GM19328 (cell line): ENCODE results near the gene ANKRD60.

ENCODE experiments used
- ATAC-seq: cut with Tn5 transposase; IDR thresholded peaks from one replicate; pipeline ENCODE4 v1.9.1; 2021; ENCODE audit warnings: mild to moderate bottlenecking, moderate library complexity; ENCODE audit not compliant: unreplicated experiment

ANKRD60 gene

GRCh38 chr20:58224974-58225373 lies 3.5 kb downstream of the ANKRD60 start:
- ATAC-seq, result no peak

DNA sequence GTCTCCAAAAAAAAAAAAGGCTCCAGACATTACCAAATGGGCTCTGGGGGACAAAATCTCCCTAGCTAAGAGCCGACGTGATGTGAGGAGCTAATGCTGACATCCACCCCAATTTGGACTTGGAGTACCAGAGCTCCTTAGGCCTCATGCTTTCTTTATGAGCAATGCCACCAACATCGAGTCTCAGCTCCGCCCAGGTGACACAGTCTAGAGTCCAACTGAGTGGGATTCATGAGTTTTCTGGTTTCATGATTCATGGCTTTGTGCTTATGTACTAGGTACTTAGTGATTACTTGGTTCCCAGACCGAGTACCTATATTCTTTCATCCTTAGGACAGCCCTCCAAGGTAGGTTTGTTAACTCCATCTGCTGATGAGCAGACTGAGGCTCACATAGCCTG lies 4.4 kb downstream of the ANKRD60 start:
- no peak for ATAC-seq

- ATAC-seq, result no peak
Observed at GRCh38 chr20:58223358-58223941, 5.0 kb downstream of the ANKRD60 start.

DNA sequence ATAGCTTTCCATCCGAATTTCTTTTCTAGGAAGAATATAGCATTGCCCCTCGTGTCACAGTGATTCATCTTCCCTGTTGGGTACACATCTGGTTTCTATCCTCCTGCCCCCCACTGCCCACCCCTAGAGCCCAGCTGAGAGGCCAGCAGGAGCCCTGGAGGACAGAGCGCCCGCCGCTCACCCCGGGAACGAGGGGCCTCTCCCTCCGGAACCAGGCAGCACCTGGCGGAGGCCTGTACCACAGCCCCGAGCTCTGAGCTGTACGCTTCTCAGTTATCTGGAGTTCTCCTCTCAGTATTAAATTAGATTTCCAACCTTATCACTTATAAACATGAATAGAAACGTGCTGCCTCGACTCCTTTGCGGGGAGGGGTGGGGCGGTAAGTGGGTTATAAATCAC lies 6.0 kb downstream of the ANKRD60 start:
- no peak for ATAC-seq

DNA sequence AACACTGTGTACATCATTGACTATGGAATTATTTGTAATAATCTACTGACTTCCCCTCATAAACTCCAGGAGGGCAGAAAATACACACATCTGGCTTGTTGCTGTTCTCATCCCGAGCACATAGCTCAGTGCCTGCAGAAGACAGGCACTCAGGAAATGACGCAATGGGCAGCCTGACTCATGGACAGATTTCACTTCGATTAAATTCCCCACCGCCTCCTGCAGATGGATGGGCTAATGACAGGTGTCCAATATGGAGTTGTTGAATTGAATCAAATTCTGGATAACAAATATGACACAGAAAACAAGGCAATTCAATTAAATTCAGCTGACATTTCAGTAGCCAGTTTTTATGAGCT lies 9.1 kb downstream of the ANKRD60 start:
- ATAC-seq, result no peak

- ATAC-seq, result no peak
Observed at GRCh38 chr20:58218665-58219341, 9.7 kb downstream of the ANKRD60 start.

GRCh38 chr20:58216334-58216733 lies 12.1 kb downstream of the ANKRD60 start:
- no peak for ATAC-seq

- no peak for ATAC-seq
Observed at GRCh38 chr20:58215116-58215515, 13.3 kb downstream of the ANKRD60 start.

- no peak for ATAC-seq
Observed at GRCh38 chr20:58214310-58214709, 14.1 kb downstream of the ANKRD60 start.

DNA sequence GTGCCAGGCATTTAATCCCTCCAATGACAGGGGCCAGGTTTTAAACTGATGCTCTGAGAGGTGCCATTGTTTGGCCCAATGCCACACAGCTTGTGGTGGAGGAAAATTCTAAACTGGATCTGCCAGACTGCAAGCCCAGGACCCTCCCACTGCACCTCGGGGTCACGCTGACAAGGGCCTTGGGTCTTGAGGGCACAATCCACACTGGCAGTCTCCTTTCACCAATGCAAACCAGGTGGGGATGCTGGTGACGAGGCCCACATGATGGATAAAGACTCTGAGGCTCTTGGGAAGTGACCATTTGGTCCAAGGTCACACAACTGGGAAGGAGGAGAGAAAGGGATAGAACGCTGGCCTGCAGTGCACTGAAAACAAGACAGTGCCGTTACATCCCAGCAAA lies 14.7 kb downstream of the ANKRD60 start:
- no peak for ATAC-seq

GRCh38 chr20:58213121-58213520 lies 15.3 kb downstream of the ANKRD60 start:
- ATAC-seq, result no peak

- ATAC-seq, result no peak
Observed at GRCh38 chr20:58212636-58213035, 15.8 kb downstream of the ANKRD60 start.

- no peak for ATAC-seq
Observed at GRCh38 chr20:58210398-58210747, 18.1 kb downstream of the ANKRD60 start.

GRCh38 chr20:58209652-58210397 lies 18.6 kb downstream of the ANKRD60 start:
- ATAC-seq, result no peak

- no peak for ATAC-seq
Observed at GRCh38 chr20:58208944-58209343, 19.5 kb downstream of the ANKRD60 start.

GRCh38 chr20:58205850-58206249 lies 22.6 kb downstream of the ANKRD60 start:
- ATAC-seq, result no peak

GRCh38 chr20:58202044-58202443 lies 26.4 kb downstream of the ANKRD60 start:
- no peak for ATAC-seq

DNA sequence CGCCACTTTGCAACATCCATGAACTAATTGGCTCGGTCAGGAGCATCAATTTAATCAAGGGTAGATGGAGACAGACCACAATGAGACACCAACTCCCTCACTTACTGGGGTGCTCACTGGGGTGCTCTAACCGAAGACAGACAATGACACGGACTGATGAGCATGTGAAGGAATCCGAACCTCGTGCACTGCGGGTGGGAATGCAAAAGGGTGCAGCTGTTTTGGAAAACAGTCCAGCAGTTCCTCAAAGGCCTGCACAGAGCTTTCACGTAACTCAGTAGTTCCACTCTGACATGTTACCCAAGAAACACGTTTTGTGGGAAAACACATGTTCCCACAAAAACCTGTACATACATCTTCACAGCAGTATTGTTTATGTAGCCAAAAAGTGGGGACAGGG lies 26.8 kb downstream of the ANKRD60 start:
- ATAC-seq, result no peak

DNA sequence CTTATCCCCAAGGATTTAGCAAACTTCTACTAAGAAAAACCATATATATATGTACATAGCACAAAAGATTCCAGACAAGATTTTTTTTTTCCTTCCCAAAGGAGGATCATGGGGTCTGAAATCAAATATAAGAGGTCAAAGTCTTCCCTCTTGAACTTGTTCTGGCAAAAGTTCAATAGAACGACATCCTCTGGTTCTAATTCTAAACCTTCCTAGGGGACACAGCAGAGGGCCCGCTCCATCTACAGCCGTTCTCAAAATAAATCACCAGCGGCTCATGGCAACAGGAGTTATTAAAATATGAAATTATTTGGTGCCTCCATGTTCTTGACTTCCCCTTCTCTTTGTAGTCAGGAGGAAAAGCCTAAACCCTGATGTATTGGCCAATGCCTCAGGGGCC lies 29.0 kb downstream of the ANKRD60 start:
- ATAC-seq, result no peak

DNA sequence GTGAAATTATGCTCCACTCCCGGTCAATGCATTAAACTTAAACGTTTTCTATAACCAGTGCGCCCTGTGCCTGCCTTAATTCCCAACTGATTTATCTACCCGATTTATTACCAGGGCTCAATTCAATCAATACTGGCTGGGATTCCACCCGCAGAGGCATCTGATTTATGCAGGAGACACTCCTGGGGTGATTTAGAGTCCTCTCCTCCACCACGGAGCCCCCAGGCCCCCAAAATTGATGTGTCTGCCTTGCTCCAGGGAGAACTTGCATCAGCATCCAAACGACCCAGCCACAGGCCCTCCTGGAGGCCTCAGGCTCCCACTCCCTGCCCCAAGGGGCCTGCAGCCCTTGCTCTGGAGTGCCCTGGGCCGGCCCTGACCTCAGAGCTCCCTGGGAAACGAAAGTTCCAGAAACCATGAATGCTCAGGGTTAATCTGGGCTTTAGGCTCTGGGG lies 29.5 kb downstream of the ANKRD60 start:
- ATAC-seq, result no peak

DNA sequence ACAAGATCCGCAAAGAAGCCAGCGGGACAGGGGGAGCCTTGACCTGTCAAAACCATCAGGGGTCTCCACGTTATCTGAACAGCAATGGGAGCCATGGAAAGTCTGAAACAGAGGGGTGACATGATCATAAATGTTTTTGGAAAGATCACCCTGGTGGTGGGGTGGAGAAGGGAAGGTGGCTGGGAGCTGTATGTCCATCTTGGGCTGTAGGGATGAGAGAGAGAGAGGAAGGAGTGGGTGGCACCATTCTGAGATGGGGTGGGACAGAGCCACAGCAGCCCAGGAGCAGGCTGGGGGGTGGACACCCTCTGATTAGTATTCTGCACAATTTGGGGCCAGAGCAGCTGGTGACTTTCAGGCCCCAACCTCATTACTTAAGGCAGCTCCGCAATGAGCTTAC lies 30.1 kb downstream of the ANKRD60 start:
- ATAC-seq, result no peak

DNA sequence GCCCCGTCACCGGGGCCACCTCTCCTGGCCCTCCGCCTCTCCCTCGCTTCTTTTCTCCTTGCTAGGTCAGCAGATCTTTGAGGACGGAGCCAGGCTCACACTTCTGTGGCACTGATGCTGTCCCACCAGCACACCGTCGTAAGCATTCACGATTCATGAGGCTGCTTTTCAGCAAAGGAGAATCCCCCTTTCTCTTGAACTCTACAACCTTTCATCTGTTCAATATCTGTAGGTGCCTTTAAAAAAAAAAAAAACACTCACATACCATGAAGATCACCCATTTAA lies 31.3 kb downstream of the ANKRD60 start:
- no peak for ATAC-seq
